HepG2 (cell line): ENCODE data around the gene ARSB. TPM values are rescaled to one million over a fixed set of nuclear protein-coding genes. Genes with fewer than 3 reads are reported as not detected.
A peak's percentile ranks its signal among the peaks of the same experiment; 100 is the strongest.

Source experiments
- ATAC-seq: fragments of 200-7000 bp; cut with Tn5 transposase; 3 replicates; pipeline ENCODE4 v1.9.1; 2020; ENCODE audit warnings: mild to moderate bottlenecking, moderate library complexity
- BruUV-seq: library from RNA; stranded (reverse); fragments of 400-500 nt; replicated peaks from 2 replicates; lab custom pipeline; 2021; lab: Mats Ljungman, UMichigan
- CTCF ChIA-PET: fragments of 300-600 bp; formaldehyde crosslinking; extraction: SDS; loops from one replicate; lab custom pipeline; 2021; ENCODE audit warnings: low total read pairs, inconsistent platforms, low intra/inter-chr PET ratio; lab: Yijun Ruan, JAX
- POLR2A ChIA-PET: fragments of 350-600 bp; sonication (Branson Sonifier 250); formaldehyde crosslinking; loops from one replicate; lab custom pipeline; 2020; ENCODE audit warnings: antibody characterized with exemption, inconsistent platforms; lab: Yijun Ruan, JAX
- DNase-seq: peaks from one replicate; pipeline ENCODE4 v3.0.0-alpha.2; 2015; ENCODE audit warnings: low spot score
- FAIRE-seq: peaks from 3 replicates; lab custom pipeline; 2011; peaks lifted over from hg19 to GRCh38; lab: Jason Lieb, UNC
- H2AFZ ChIP-seq: one replicate; pipeline ENCODE4 v1.6.1; 2011; ENCODE audit warnings: low read length, inconsistent platforms
- H3K27ac ChIP-seq: fragments of 300-600 bp; 3 replicates; pipeline ENCODE4 v1.8.0; 2011; ENCODE audit warnings: mixed run types, mild to moderate bottlenecking, mixed read lengths, low read length, inconsistent platforms; ENCODE audit not compliant: insufficient read depth; ENCODE audit errors: extremely low read length
- H3K27me3 ChIP-seq, 2 experiments: fragments of 200-600 bp in 1 of 2; 2 replicates in 1 of 2; 3 replicates in 1 of 2; pipeline versions ENCODE4 v1.6.0 to v1.8.0; 2011; ENCODE audit warnings: low read length in 2 of 2, mild to moderate bottlenecking in 2 of 2, moderate library complexity in 2 of 2, inconsistent platforms in 1 of 2; ENCODE audit not compliant: insufficient read depth in 2 of 2, control insufficient read depth in 1 of 2
- H3K36me3 ChIP-seq, 2 experiments: fragments of 200-600 bp in 1 of 2; replicated peaks in 1 of 2; 2 replicates in 1 of 2; 3 replicates in 1 of 2; pipeline versions ENCODE4 v1.5.1 to v1.8.0; 2011; ENCODE audit warnings: low read length in 2 of 2, inconsistent platforms in 1 of 2; ENCODE audit not compliant: insufficient read depth in 2 of 2, control insufficient read depth in 1 of 2
- H3K4me1 ChIP-seq: 2 replicates; pipeline ENCODE4 v1.5.1; 2012; ENCODE audit warnings: low read length, inconsistent platforms; ENCODE audit not compliant: insufficient read depth
- H3K4me2 ChIP-seq: 2 replicates; pipeline ENCODE4 v1.6.0; 2011; ENCODE audit warnings: low read depth, low read length, inconsistent platforms
- H3K4me3 ChIP-seq, 3 experiments: fragments of 200-600 bp in 1 of 3; sonication (generic), shearing (Covaris generic) in 1 of 3; replicated peaks in 1 of 3; 2 replicates each; pipeline ENCODE4 v1.5.1; 2011 to 2016; ENCODE audit warnings: low read length in 3 of 3, inconsistent platforms in 2 of 3, low read depth in 2 of 3, mild to moderate bottlenecking in 2 of 3, control low read depth in 1 of 3, mixed read lengths in 1 of 3; ENCODE audit not compliant: insufficient read depth in 1 of 3
- H3K79me2 ChIP-seq: one replicate; pipeline ENCODE4 v1.6.1; 2011; ENCODE audit warnings: low read length, inconsistent platforms; ENCODE audit not compliant: insufficient read depth
- H3K9ac ChIP-seq: 2 replicates; pipeline ENCODE4 v1.6.0; 2011; ENCODE audit warnings: mild to moderate bottlenecking, low read depth, low read length, inconsistent platforms; ENCODE audit not compliant: insufficient read depth
- H3K9me3 ChIP-seq: 2 replicates; pipeline ENCODE4 v1.5.1; 2012; ENCODE audit warnings: mild to moderate bottlenecking, low read length
- H4K20me1 ChIP-seq: 2 replicates; pipeline ENCODE4 v1.6.0; 2011; ENCODE audit warnings: inconsistent platforms, mild to moderate bottlenecking, low read length, moderate library complexity; ENCODE audit not compliant: insufficient read depth
- AGO1 ChIP-seq: fragments of 200-400 bp; formaldehyde crosslinking; IDR thresholded peaks from 2 replicates; pipeline ENCODE4 v1.6.1; 2017; ENCODE audit warnings: mild to moderate bottlenecking, low read depth, low read length, moderate library complexity; ENCODE audit not compliant: poor library complexity, severe bottlenecking
- ELF3 ChIP-seq: IDR thresholded peaks from 2 replicates; pipeline ENCODE4 v1.6.1; 2016; ENCODE audit warnings: missing genetic modification reagents, missing compliant biosample characterization
- KAT8 ChIP-seq: IDR thresholded peaks from 2 replicates; pipeline ENCODE4 v1.6.1; 2016; ENCODE audit warnings: missing genetic modification reagents, missing compliant biosample characterization
- MAFG ChIP-seq: sonication (generic); formaldehyde crosslinking; IDR thresholded peaks from 2 replicates; pipeline ENCODE4 v1.5.1; 2020; ENCODE audit warnings: mild to moderate bottlenecking, missing genetic modification reagents
- MIXL1 ChIP-seq: IDR thresholded peaks from 2 replicates; pipeline ENCODE4 v1.6.1; 2016
- RORA ChIP-seq: sonication (generic); formaldehyde crosslinking; IDR thresholded peaks from 2 replicates; pipeline ENCODE4 v1.5.0; 2020; ENCODE audit warnings: mild to moderate bottlenecking, missing genetic modification reagents, moderate library complexity
- STAG1 ChIP-seq: sonication (generic); formaldehyde crosslinking; IDR thresholded peaks from 2 replicates; pipeline ENCODE4 v1.4.0; 2020; ENCODE audit warnings: missing genetic modification reagents
- XRCC5 ChIP-seq: fragments of 200-400 bp; formaldehyde crosslinking; optimal IDR thresholded peaks from 2 replicates; pipeline ENCODE3; 2017; ENCODE audit warnings: mild to moderate bottlenecking, low read length
- ZBTB38 ChIP-seq: sonication (generic); formaldehyde crosslinking; IDR thresholded peaks from 2 replicates; pipeline ENCODE4 v1.5.1; 2020; ENCODE audit warnings: mild to moderate bottlenecking, missing genetic modification reagents
- ZNF83 ChIP-seq: sonication (generic); formaldehyde crosslinking; IDR thresholded peaks from 2 replicates; pipeline ENCODE4 v1.4.0; 2020; ENCODE audit warnings: missing genetic modification reagents, mild to moderate bottlenecking, borderline replicate concordance
- WGBS: methylation state at CpG from one replicate; pipeline ENCODE4 v1.1.6; 2017; ENCODE audit warnings: low lambda C conversion rate; 5-methylcytosine and 5-hydroxymethylcytosine counted together
- in situ Hi-C: cut with HindIII; loops from 2 replicates; pipeline ENCODE4 v1.10.0; 2017; ENCODE audit warnings: low pct_unique_long_range_greater_than_20kb; ENCODE audit not compliant: extremely low pct_ligation_motif_present
- intact Hi-C: fragments of 100-400 bp; cut with micrococcal nuclease; formaldehyde crosslinking; loops from one replicate; pipeline ENCODE4 v1.10.0; 2022; ENCODE audit not compliant: unreplicated experiment
- polyA plus RNA-seq, 8 experiments: library from polyadenylated mRNA; depleted of rRNA in 3 of 8; stranded (reverse) in 7 of 8; unstranded in 1 of 8; fragments of >200 nt; fragmentation: Illumina TruSeq in 4 of 8; extraction: Trizol in 4 of 8; gene quantifications; 2 replicates each; pipeline versions ENCODE4 v1.2.1 to v1.2.3, GENCODE V29; 2011 to 2016; ENCODE audit warnings: low read depth in 4 of 8, missing spikeins in 1 of 8, mixed read lengths in 1 of 8; ENCODE audit not compliant: insufficient read depth in 1 of 8
- total RNA-seq, 5 experiments: library from RNA; depleted of rRNA; stranded (reverse); fragments of >200 nt; fragmentation: Illumina TruSeq; extraction: Trizol; gene quantifications; 2 replicates each; pipeline ENCODE4 v1.2.3, GENCODE V29; 2016; ENCODE audit warnings: low read depth in 1 of 5
- TF ChIP-seq, protein P1 (sequence below): sonication (generic); formaldehyde crosslinking; IDR thresholded peaks from 2 replicates; pipeline ENCODE4 v1.5.0; 2020; ENCODE audit warnings: mild to moderate bottlenecking, missing genetic modification reagents, moderate library complexity
- TF ChIP-seq, protein P2 (sequence below): IDR thresholded peaks from 2 replicates; pipeline ENCODE4 v1.6.1; 2018; ENCODE audit warnings: missing genetic modification reagents, mild to moderate bottlenecking, missing compliant biosample characterization
- TF ChIP-seq, protein P3 (sequence below): IDR thresholded peaks from 2 replicates; pipeline ENCODE4 v1.4.0; 2020; ENCODE audit warnings: mild to moderate bottlenecking, missing genetic modification reagents
- TF ChIP-seq, protein P4 (sequence below): sonication (generic); formaldehyde crosslinking; IDR thresholded peaks from 2 replicates; pipeline ENCODE4 v1.4.0; 2020; ENCODE audit warnings: missing genetic modification reagents

The ARSB gene
- total and polyA plus RNA-seq, 2 of the 13 experiments (the other 11 are each of a cell fraction or from before 2014, with no cell fraction given) = 52.6 to 66.4 TPM

DNA sequence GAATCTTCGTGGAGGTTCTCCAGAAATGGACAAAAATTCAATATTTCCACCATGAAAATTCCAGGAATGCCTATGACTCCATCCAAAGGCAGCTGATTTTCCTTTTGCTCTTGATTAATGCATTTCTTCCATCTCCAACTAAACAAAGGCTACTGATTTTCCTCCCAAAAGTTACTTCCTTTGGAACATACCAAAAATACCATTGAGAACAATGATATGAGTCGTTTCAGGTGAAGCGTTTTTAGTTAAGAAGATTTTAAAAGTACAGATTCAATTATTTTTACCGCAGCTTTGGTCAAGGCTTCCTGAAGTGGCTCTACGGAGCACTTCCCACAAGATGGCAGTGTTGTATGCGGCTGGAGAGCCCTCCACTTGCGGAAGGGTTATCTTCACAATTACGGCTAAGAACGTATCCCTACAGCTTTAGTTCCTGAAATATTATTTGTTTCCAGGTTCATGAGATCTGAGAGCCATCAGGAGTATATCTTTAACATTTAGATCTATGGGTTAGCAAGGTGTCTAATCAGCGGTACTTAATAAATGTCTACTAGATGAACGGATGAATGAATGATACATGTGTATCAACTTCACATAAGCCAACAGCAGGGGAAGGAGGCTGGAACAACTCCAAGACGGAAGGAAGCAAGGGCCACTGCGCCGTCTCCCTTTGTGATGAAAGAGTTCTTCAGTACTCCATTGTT is 35.9 kb upstream of the ARSB start:
- ChIA-PET CTCF (interaction anchor here (0.8 to 2.8 kb wide), 4 partner anchors 112 to 754 kb away, joined by 3 to 18 read pairs (median 6); no protein-coding TSS in a partner anchor), POLR2A (interaction anchor here (1.2 to 5.6 kb wide), 2 partner anchors 36 to 216 kb away, joined by 3 to 46 read pairs; partner anchors contain the start of gene ARSB)
- no peak overlapping the region for H2AFZ ChIP-seq
- peak; percentile 61 for ATAC-seq
- no peaks in the 10 kb centered on the region for H3K9me3 ChIP-seq
- peak; percentile 52 for FAIRE-seq
- no peaks in the 10 kb centered on the region for H3K79me2 ChIP-seq
- H4K20me1 ChIP-seq = no peaks in the 10 kb centered on the region
- no peak overlapping the region for H3K9ac ChIP-seq
- no peak overlapping the region for H3K4me2 ChIP-seq
- H3K36me3 ChIP-seq = no peaks in the 10 kb centered on the region
- intact Hi-C loops = loop anchor here (2.0 to 10.0 kb wide), 5 partner anchors 38 to 314 kb away; no protein-coding TSS in a partner anchor
- no peak overlapping the region for H3K27ac ChIP-seq
- no TSS peak for BruUV-seq
- in situ Hi-C loops = loop anchor here (25.0 kb wide), 1 partner anchor 441 kb away; no protein-coding TSS in a partner anchor
- DNase-seq = peak; percentile 27
- 64% methylated on average over 14 of the region's 14 CpGs for WGBS
- H3K4me1 ChIP-seq = peaks cover 33% of the 10 kb centered on the region
- H3K4me3 ChIP-seq = no peak overlapping the region
- no peaks in the 10 kb centered on the region for H3K27me3 ChIP-seq
- TF ChIP-seq, protein P1, sequence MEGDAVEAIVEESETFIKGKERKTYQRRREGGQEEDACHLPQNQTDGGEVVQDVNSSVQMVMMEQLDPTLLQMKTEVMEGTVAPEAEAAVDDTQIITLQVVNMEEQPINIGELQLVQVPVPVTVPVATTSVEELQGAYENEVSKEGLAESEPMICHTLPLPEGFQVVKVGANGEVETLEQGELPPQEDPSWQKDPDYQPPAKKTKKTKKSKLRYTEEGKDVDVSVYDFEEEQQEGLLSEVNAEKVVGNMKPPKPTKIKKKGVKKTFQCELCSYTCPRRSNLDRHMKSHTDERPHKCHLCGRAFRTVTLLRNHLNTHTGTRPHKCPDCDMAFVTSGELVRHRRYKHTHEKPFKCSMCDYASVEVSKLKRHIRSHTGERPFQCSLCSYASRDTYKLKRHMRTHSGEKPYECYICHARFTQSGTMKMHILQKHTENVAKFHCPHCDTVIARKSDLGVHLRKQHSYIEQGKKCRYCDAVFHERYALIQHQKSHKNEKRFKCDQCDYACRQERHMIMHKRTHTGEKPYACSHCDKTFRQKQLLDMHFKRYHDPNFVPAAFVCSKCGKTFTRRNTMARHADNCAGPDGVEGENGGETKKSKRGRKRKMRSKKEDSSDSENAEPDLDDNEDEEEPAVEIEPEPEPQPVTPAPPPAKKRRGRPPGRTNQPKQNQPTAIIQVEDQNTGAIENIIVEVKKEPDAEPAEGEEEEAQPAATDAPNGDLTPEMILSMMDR (CRISPR knock-in tag) = peak; percentile 83
- no peak for TF ChIP-seq MAFG (CRISPR knock-in tag)
- 0 out of 2 replicates have a peak, but pooled peaks have one; percentile 28 for TF ChIP-seq ELF3 (CRISPR knock-in tag)
- TF ChIP-seq AGO1 = no peak
- TF ChIP-seq KAT8 (CRISPR knock-in tag) = 0 out of 2 replicates have a peak, but pooled peaks have one; percentile 30
- TF ChIP-seq ZBTB38 (CRISPR knock-in tag) = peak; percentile 63; the same call in 1 of the 2 replicates
- no peak for TF ChIP-seq ZNF83 (CRISPR knock-in tag)
- TF ChIP-seq XRCC5 = peak; percentile 36
- peak; percentile 89 for TF ChIP-seq STAG1 (CRISPR knock-in tag)
- TF ChIP-seq MIXL1 = 0 out of 2 replicates have a peak, but pooled peaks have one; percentile 49
- TF ChIP-seq, protein P2, sequence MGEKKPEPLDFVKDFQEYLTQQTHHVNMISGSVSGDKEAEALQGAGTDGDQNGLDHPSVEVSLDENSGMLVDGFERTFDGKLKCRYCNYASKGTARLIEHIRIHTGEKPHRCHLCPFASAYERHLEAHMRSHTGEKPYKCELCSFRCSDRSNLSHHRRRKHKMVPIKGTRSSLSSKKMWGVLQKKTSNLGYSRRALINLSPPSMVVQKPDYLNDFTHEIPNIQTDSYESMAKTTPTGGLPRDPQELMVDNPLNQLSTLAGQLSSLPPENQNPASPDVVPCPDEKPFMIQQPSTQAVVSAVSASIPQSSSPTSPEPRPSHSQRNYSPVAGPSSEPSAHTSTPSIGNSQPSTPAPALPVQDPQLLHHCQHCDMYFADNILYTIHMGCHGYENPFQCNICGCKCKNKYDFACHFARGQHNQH (CRISPR knock-in tag) = 0 out of 2 replicates have a peak, but pooled peaks have one; percentile 32
- TF ChIP-seq, protein P3, sequence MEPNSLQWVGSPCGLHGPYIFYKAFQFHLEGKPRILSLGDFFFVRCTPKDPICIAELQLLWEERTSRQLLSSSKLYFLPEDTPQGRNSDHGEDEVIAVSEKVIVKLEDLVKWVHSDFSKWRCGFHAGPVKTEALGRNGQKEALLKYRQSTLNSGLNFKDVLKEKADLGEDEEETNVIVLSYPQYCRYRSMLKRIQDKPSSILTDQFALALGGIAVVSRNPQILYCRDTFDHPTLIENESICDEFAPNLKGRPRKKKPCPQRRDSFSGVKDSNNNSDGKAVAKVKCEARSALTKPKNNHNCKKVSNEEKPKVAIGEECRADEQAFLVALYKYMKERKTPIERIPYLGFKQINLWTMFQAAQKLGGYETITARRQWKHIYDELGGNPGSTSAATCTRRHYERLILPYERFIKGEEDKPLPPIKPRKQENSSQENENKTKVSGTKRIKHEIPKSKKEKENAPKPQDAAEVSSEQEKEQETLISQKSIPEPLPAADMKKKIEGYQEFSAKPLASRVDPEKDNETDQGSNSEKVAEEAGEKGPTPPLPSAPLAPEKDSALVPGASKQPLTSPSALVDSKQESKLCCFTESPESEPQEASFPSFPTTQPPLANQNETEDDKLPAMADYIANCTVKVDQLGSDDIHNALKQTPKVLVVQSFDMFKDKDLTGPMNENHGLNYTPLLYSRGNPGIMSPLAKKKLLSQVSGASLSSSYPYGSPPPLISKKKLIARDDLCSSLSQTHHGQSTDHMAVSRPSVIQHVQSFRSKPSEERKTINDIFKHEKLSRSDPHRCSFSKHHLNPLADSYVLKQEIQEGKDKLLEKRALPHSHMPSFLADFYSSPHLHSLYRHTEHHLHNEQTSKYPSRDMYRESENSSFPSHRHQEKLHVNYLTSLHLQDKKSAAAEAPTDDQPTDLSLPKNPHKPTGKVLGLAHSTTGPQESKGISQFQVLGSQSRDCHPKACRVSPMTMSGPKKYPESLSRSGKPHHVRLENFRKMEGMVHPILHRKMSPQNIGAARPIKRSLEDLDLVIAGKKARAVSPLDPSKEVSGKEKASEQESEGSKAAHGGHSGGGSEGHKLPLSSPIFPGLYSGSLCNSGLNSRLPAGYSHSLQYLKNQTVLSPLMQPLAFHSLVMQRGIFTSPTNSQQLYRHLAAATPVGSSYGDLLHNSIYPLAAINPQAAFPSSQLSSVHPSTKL = peak; percentile 20; the same call in 1 of the 2 replicates
- 0 out of 2 replicates have a peak, but pooled peaks have one; percentile 46 for TF ChIP-seq RORA (CRISPR knock-in tag)
- TF ChIP-seq, protein P4, sequence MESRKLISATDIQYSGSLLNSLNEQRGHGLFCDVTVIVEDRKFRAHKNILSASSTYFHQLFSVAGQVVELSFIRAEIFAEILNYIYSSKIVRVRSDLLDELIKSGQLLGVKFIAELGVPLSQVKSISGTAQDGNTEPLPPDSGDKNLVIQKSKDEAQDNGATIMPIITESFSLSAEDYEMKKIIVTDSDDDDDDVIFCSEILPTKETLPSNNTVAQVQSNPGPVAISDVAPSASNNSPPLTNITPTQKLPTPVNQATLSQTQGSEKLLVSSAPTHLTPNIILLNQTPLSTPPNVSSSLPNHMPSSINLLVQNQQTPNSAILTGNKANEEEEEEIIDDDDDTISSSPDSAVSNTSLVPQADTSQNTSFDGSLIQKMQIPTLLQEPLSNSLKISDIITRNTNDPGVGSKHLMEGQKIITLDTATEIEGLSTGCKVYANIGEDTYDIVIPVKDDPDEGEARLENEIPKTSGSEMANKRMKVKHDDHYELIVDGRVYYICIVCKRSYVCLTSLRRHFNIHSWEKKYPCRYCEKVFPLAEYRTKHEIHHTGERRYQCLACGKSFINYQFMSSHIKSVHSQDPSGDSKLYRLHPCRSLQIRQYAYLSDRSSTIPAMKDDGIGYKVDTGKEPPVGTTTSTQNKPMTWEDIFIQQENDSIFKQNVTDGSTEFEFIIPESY (CRISPR knock-in tag) = peak; percentile 83; the same call in 1 of the 2 replicates
